MM.1S (cell line): Measurements from ENCODE around the gene ERC2.

Experiments used
- DNase-seq: peaks from one replicate; pipeline ENCODE4 v3.0.0-alpha.2; 2015
- H2AFZ ChIP-seq: fragments of 300-600 bp; sonication (generic); 2 replicates; pipeline ENCODE4 v1.6.0; 2016; ENCODE audit warnings: antibody characterized with exemption, low read length
- H3F3A ChIP-seq: fragments of 300-600 bp; sonication (generic); 2 replicates; pipeline ENCODE4 v1.6.1; 2016; ENCODE audit warnings: mild to moderate bottlenecking, antibody characterized with exemption, low read length, moderate library complexity, mixed read lengths; ENCODE audit not compliant: insufficient read depth
- H3K27ac ChIP-seq: fragments of 300-600 bp; sonication (generic); 2 replicates; pipeline ENCODE4 v1.5.1; 2016; ENCODE audit warnings: mild to moderate bottlenecking, low read length
- H3K27me3 ChIP-seq: fragments of 300-600 bp; sonication (generic); replicated peaks from 2 replicates; pipeline ENCODE4 v1.6.0; 2016; ENCODE audit warnings: low read length; ENCODE audit not compliant: insufficient read depth
- H3K36me3 ChIP-seq: fragments of 300-600 bp; sonication (generic); replicated peaks from 2 replicates; pipeline ENCODE4 v1.6.1; 2016; ENCODE audit warnings: mild to moderate bottlenecking, low read length, mixed read lengths; ENCODE audit not compliant: insufficient read depth
- H3K4me1 ChIP-seq: fragments of 300-600 bp; sonication (generic); 2 replicates; pipeline ENCODE4 v1.6.1; 2016; ENCODE audit warnings: low read length, mixed read lengths
- H3K4me2 ChIP-seq: fragments of 300-600 bp; sonication (generic); 2 replicates; pipeline ENCODE4 v1.6.0; 2016; ENCODE audit warnings: low read depth, low read length
- H3K4me3 ChIP-seq: fragments of 300-600 bp; sonication (generic); 2 replicates; pipeline ENCODE4 v1.5.1; 2016; ENCODE audit warnings: low read length, mixed read lengths
- H3K79me2 ChIP-seq: fragments of 300-600 bp; sonication (generic); 2 replicates; pipeline ENCODE4 v1.6.1; 2016; ENCODE audit warnings: mixed run types, low read length, mixed read lengths
- H3K9ac ChIP-seq: fragments of 300-600 bp; sonication (generic); 2 replicates; pipeline ENCODE4 v1.6.1; 2016; ENCODE audit warnings: low read length, mixed read lengths
- H3K9me2 ChIP-seq: fragments of 300-600 bp; sonication (generic); replicated peaks from 2 replicates; pipeline ENCODE4 v1.6.1; 2016; ENCODE audit warnings: mild to moderate bottlenecking, low read length, mixed read lengths; ENCODE audit not compliant: insufficient read depth
- H3K9me3 ChIP-seq: fragments of 300-600 bp; sonication (generic); replicated peaks from 2 replicates; pipeline ENCODE4 v1.6.1; 2016; ENCODE audit warnings: mild to moderate bottlenecking, low read length, mixed read lengths; ENCODE audit not compliant: insufficient read depth
- H4K20me1 ChIP-seq: fragments of 300-600 bp; sonication (generic); 2 replicates; pipeline ENCODE4 v1.6.1; 2016; ENCODE audit warnings: mild to moderate bottlenecking, low read length, moderate library complexity, mixed read lengths; ENCODE audit not compliant: insufficient read depth
- CTCF ChIP-seq: fragments of 300-600 bp; sonication (generic); IDR thresholded peaks from 2 replicates; pipeline ENCODE4 v1.5.1; 2016; ENCODE audit warnings: antibody characterized with exemption, low read length, mixed read lengths
- EZH2 ChIP-seq: fragments of 300-600 bp; sonication (generic); optimal IDR thresholded peaks from 2 replicates; pipeline ENCODE3; 2017; ENCODE audit warnings: low read depth, mild to moderate bottlenecking, antibody characterized with exemption, low read length, mixed read lengths
- EZH2phosphoT487 ChIP-seq: fragments of 300-600 bp; sonication (generic); IDR thresholded peaks from 2 replicates; pipeline ENCODE4 v1.6.1; 2018; ENCODE audit warnings: antibody characterized with exemption, low read length

ERC2 gene

GRCh38 chr3:55723653-55724406 is 744.4 kb downstream of the ERC2 start:
- Histone ChIP-seq H3K4me2 (no peak overlapping the region), H3K79me2 (no peaks in the 10 kb centered on the region), H3K9me2 (no peaks in the 10 kb centered on the region)

GRCh38 chr3:55721716-55722484 is 746.4 kb downstream of the ERC2 start:
- Histone ChIP-seq H3K79me2 (no peaks in the 10 kb centered on the region), H3K4me3 (no peak overlapping the region), H3K4me1 (0 out of 2 replicates have a peak, but pooled peaks cover 4% of the 10 kb centered on the region), H3F3A (no peaks in the 10 kb centered on the region), H3K36me3 (no peaks in the 10 kb centered on the region), H2AFZ (no peak overlapping the region), H3K9me2 (no peaks in the 10 kb centered on the region), H3K27ac (no peak overlapping the region), H3K9me3 (no peaks in the 10 kb centered on the region), H3K4me2 (no peak overlapping the region), H3K9ac (no peak overlapping the region), H3K27me3 (no peaks in the 10 kb centered on the region), H4K20me1 (no peaks in the 10 kb centered on the region)
- peak; percentile 60 for TF ChIP-seq CTCF
- no peak for TF ChIP-seq EZH2
- TF ChIP-seq EZH2phosphoT487: no peak
- DNase-seq: peak; percentile 50

More at GRCh38 chr3:55723653-55724406, 744.4 kb downstream of the ERC2 start:
- Histone ChIP-seq H3K27ac (no peak overlapping the region), H3K4me1 (0 out of 2 replicates have a peak, but pooled peaks cover 4% of the 10 kb centered on the region), H3K36me3 (no peaks in the 10 kb centered on the region), H3K27me3 (no peaks in the 10 kb centered on the region), H3F3A (no peaks in the 10 kb centered on the region), H3K9ac (no peak overlapping the region), H3K9me3 (no peaks in the 10 kb centered on the region), H3K4me3 (no peak overlapping the region), H4K20me1 (no peaks in the 10 kb centered on the region), H2AFZ (no peak overlapping the region)
- no peak for DNase-seq
- no peak for TF ChIP-seq EZH2
- TF ChIP-seq CTCF: no peak
- TF ChIP-seq EZH2phosphoT487: no peak

GRCh38 chr3:55720614-55721013 is 747.7 kb downstream of the ERC2 start:
- Histone ChIP-seq H2AFZ (no peak overlapping the region), H3K4me3 (no peak overlapping the region), H3K27me3 (no peaks in the 10 kb centered on the region), H3K4me1 (0 out of 2 replicates have a peak, but pooled peaks cover 4% of the 10 kb centered on the region), H3F3A (no peaks in the 10 kb centered on the region), H3K9me2 (no peaks in the 10 kb centered on the region), H4K20me1 (no peaks in the 10 kb centered on the region), H3K9me3 (no peaks in the 10 kb centered on the region), H3K36me3 (no peaks in the 10 kb centered on the region), H3K4me2 (no peak overlapping the region), H3K27ac (no peak overlapping the region), H3K79me2 (no peaks in the 10 kb centered on the region), H3K9ac (no peak overlapping the region)
- no peak for TF ChIP-seq EZH2phosphoT487
- peak; percentile 42 for TF ChIP-seq CTCF
- TF ChIP-seq EZH2: no peak
- peak; percentile 62 for DNase-seq
